Measurements from ENCODE around the gene TBX15.

- no peak for TF ChIP-seq POLR2A (IDR thresholded peaks at IDR 0.05)
- TF ChIP-seq CTCF (IDR thresholded peaks at IDR 0.05) = no peak
Measured at GRCh38 chr1:118944133-118944532, 44.0 kb downstream of the TBX15 start.

Measured in thyroid gland (tissue), 4 donors.